Fibroblast of pulmonary artery (primary cell): ENCODE results near the gene ST6GALNAC3.
A peak's percentile ranks its signal among the peaks of the same experiment; 100 is the strongest.

Experiments
- DNase-seq: peaks from one replicate; pipeline ENCODE4 v3.0.0-alpha.2; 2010; ENCODE audit warnings: low read depth
- H3K4me3 ChIP-seq: replicated peaks from 2 replicates; pipeline ENCODE4 v1.5.1; 2011; ENCODE audit warnings: low read depth, mild to moderate bottlenecking, control low read depth, low read length, moderate library complexity
- TF ChIP-seq, protein P1 (sequence below): IDR thresholded peaks from 2 replicates; pipeline ENCODE4 v1.5.1; 2011; ENCODE audit warnings: mild to moderate bottlenecking, control low read depth, low read length, inconsistent platforms; ENCODE audit errors: missing control alignments

Gene ST6GALNAC3

DNA sequence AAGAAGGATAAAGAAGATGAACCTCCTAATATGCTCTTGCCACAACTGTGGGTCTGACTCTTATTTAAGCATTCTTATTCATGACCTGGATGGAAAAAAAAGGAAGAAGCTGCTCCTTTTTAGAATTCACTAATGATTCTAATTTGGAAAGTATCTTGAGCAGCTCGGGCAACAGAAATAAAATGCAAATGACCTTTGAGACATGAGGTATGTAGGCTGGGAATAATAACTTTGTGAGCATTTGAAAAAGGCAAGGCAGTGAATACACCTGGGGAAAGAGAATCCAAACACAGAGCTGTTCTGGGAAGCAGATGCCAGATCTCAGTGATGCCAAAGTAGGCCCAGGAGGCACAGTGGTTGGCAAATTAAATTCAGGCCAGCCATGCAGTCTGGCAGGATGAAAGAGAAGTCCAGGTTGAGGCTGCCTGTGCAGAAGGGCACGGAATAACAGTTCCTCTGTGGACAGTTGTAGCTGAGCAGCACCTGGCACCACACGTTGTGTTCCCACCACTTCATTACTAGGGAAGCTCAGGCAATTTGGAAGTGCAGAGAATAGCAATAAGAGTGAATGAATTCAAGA lies 471.9 kb downstream of the ST6GALNAC3 start:
- no peak overlapping the region for H3K4me3 ChIP-seq
- TF ChIP-seq, protein P1, sequence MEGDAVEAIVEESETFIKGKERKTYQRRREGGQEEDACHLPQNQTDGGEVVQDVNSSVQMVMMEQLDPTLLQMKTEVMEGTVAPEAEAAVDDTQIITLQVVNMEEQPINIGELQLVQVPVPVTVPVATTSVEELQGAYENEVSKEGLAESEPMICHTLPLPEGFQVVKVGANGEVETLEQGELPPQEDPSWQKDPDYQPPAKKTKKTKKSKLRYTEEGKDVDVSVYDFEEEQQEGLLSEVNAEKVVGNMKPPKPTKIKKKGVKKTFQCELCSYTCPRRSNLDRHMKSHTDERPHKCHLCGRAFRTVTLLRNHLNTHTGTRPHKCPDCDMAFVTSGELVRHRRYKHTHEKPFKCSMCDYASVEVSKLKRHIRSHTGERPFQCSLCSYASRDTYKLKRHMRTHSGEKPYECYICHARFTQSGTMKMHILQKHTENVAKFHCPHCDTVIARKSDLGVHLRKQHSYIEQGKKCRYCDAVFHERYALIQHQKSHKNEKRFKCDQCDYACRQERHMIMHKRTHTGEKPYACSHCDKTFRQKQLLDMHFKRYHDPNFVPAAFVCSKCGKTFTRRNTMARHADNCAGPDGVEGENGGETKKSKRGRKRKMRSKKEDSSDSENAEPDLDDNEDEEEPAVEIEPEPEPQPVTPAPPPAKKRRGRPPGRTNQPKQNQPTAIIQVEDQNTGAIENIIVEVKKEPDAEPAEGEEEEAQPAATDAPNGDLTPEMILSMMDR: no peak
- no peak for DNase-seq

DNA sequence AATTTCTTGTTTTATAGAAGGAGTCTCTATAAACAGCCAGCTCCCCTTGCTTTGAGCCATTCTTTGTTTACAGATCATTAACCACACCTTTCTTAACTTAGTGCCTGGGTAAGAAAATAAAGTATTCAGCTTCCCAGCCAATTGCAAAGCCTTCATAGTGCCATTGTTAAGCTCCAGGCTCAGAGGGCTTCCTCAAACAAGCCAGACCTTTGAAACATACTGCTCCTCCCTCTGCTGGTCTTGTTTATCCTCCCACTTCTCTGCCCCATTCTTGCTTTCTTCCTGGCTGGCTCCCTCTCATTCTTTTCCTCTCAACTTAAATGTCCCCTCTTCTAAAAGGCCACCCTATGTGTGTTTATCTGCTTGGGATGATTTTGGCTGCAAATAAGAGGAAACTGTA lies 473.4 kb downstream of the ST6GALNAC3 start:
- H3K4me3 ChIP-seq: no peak overlapping the region
- DNase-seq: peak; percentile 6
- TF ChIP-seq, protein P1: no peak

DNA sequence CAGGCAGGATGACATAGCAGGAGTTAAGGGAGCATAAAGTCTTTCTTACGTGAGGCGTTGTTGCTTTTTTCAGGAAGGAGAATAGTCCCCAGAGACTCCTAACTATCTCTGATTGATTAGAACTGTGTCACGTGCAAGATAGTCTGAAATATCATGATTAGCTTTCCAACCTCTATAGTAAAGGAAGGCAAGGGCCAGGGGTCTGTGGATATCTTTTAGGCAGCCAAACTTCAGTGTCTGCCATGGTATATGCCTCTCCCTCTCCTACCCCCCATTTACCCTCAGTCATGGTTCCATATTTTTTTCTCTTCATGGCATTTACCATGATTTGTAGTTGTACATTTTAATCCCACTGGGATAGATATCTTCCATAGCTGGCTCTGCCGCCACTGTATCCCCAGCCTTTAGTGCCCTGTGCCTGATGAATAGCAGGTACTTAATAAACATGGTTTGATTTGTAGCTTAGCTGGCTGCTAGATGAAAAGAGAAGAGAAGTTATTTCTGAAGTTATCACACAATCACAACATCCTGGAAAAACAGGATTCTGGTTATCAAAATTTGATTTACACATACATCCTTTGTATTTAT lies 474.1 kb downstream of the ST6GALNAC3 start:
- no peak for DNase-seq
- TF ChIP-seq, protein P1: no peak

DNA sequence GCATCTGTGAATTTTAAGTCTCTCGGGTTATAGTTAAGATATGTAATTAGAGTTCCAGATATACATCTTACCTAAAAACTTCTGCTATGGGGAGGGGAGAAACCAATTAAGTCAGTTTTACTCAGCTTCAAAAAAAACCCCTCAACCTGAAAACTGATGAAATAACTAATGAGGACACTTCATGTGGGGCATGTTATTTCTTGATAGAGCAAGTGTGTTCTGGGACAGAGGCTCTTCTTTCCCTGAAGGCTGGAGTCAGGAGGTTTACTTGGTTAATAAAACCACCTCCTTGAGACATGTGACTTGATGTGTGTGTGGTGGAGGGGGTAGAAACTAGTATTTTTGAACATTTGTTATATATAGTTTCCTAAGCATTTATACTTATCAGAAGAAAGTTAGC lies 479.7 kb downstream of the ST6GALNAC3 start:
- TF ChIP-seq, protein P1: no peak
- no peak for DNase-seq
- no peak overlapping the region for H3K4me3 ChIP-seq

More for the DNA sequence above, 474.1 kb downstream of the ST6GALNAC3 start:
- H3K4me3 ChIP-seq: no peak overlapping the region

DNA sequence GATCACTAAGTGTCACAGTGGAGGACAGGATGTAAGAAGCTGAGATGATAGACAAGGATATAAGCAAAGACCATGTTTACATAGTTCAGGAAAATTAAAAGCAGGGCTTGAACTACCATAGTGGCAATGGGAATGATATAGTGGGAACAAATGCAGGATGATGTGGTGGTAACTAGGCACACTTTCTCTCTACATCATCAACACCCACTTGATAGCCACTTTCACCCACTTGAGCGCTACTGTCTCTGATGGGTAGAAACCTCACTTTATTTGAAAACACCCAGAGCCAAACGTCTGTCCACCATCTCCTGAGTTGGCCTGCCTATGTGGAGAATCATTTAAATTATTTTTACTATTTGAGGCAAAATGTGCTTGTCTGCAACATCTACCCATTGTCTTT lies 487.7 kb downstream of the ST6GALNAC3 start:
- DNase-seq: no peak
- no peak overlapping the region for H3K4me3 ChIP-seq
- TF ChIP-seq, protein P1: no peak

DNA sequence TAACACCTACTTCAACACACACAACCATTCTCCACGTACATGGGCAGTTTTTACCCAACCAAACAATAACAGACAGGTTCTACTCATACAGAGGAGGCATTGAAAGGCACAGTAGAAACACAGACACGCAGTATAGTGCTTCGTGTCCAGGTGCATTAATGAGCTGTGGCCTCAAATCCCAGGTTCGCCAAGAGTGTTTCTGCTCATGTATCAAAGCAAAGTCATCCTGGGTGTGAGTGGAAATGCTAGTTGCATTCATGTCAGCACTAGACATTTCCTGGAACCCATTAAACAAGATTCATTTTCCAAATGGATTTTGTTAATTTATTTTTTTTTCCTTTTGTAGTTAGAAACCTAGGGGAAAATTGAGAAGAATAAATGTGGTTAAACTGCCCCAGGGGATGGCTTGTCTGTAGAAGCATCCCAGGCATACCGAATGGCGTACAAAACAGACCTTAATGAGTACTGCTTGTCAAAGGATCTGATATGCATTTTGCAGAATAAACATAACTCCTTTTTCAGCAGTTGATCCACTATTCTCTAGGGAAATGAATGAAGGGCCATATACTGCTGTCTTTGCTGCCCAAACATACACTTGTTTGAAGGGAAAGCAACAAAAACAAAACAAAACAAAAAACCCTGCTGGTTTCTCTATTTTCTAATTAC lies 494.2 kb downstream of the ST6GALNAC3 start:
- no peak for DNase-seq
- H3K4me3 ChIP-seq: no peak overlapping the region
- TF ChIP-seq, protein P1: no peak
